ENCODE measurements around the gene NETO2.
"Not testable (repeated sequence)": the region's sequence is repeated elsewhere in the genome, so short reads cannot be mapped to it uniquely, and the experiment has no call there.

NETO2 gene

DNA sequence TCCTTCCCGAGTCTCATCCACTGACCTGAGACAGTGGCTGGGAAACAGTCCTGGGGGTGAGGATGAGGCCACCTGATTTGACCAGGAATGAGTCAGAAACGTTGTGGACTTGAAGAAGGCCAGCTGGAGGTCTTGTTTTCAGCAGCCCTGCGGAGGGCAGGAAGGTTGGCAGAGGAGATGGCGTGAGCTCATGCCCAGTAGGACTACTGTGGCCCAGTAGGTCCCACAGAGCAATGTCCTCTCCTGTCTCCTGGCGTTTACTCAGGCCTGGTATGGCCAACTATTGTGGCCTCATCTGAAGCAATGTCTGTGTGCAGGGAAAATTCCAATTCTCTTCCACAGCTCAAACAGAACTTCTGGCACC lies 86.1 kb downstream of the NETO2 start:
- no peak for TF ChIP-seq ZNF70 (CRISPR knock-in tag; IDR thresholded peaks at IDR 0.05)
- TF ChIP-seq ZNF8 (CRISPR knock-in tag; IDR thresholded peaks at IDR 0.05): no peak
- no peak for ATAC-seq

- no peak for ATAC-seq
- TF ChIP-seq BACH2 (CRISPR knock-in tag; IDR thresholded peaks at IDR 0.05; ENCODE audit: borderline replicate concordance) (no peak), ZNF70 (CRISPR knock-in tag; IDR thresholded peaks at IDR 0.05) (no peak), TOX (CRISPR knock-in tag; IDR thresholded peaks at IDR 0.05; ENCODE audit: borderline replicate concordance) (no peak), RARB (CRISPR knock-in tag; IDR thresholded peaks at IDR 0.05) (no peak), ARNTL (CRISPR knock-in tag; IDR thresholded peaks at IDR 0.05; ENCODE audit: borderline replicate concordance, low read depth) (no peak), ZFP3 (CRISPR knock-in tag; IDR thresholded peaks at IDR 0.05) (no peak), ZNF565 (CRISPR knock-in tag; conservative IDR thresholded peaks at IDR 0.05; ENCODE audit: low read depth) (no peak), OSR1 (CRISPR knock-in tag; IDR thresholded peaks at IDR 0.05) (no peak), GLIS3 (CRISPR knock-in tag; IDR thresholded peaks at IDR 0.05) (no peak), CSDC2 (CRISPR knock-in tag; IDR thresholded peaks at IDR 0.05) (no peak), ESRRG (CRISPR knock-in tag; IDR thresholded peaks at IDR 0.05) (no peak), ZFP30 (CRISPR knock-in tag; IDR thresholded peaks at IDR 0.05) (no peak)
- TF ChIP-seq, protein P1, sequence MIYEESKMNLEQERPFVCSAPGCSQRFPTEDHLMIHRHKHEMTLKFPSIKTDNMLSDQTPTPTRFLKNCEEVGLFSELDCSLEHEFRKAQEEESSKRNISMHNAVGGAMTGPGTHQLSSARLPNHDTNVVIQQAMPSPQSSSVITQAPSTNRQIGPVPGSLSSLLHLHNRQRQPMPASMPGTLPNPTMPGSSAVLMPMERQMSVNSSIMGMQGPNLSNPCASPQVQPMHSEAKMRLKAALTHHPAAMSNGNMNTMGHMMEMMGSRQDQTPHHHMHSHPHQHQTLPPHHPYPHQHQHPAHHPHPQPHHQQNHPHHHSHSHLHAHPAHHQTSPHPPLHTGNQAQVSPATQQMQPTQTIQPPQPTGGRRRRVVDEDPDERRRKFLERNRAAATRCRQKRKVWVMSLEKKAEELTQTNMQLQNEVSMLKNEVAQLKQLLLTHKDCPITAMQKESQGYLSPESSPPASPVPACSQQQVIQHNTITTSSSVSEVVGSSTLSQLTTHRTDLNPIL (CRISPR knock-in tag; IDR thresholded peaks at IDR 0.05; ENCODE audit: low read depth): no peak
Observed at GRCh38 chr16:47056688-47057629, 86.8 kb downstream of the NETO2 start.

GRCh38 chr16:47056061-47056460 lies 87.7 kb downstream of the NETO2 start:
- ATAC-seq: not testable (repeated sequence)

DNA sequence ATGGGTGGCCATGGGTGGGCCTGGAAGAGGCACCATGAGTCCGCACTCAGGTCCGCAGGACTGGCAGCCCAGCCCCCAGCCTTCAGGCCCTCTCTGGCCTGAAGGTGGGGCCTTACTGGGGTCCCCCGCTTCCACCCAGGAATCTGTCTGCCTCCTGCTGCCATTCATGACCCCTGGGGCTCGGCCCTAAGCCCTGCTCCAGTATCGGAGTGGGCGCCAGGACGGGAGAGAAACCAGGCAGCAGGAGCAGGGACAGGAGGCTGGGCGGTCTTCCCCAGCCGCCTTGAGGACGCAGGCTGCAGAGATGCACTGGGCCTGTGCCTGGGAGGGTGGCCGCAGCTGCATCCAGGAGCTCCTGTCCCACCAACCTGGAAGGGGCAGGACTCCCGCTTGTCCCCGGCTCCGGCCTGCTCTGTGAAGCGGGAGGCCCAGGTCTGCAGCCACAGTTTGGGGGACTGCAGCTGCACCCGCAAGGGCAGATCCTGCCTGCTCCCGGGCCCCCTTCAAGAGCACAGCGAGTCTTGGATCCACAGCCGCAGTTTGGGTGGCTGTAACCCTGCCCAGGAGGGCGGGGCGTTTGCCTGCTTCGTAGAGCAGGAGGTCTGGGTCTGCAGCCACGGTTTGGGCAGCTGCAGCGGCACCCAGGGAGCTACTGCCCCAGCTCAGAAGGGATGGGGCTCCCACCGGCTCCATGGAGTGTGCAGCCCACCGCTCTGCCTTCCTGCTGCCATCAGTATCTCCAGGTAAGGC lies 88.4 kb downstream of the NETO2 start:
- no peak for ATAC-seq

DNA sequence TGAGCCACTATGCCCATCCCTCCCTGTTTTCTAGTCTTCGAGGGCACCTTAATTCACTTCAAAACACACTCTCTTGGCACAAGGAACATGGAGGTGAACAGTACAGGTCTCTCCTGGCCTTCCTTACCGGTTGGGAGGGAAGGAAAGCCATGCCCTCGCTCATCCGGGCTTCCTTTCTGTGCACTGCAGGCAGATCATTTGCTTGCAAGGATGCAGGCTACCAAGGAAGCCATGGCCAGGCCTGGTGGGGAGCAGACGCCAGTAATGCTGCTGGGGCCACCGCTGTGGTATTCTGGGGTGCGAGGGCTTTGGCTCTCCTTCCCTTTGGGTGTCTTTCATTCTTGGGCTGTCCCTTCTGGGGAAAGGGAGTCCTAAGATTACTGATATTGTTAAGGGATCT lies 89.4 kb downstream of the NETO2 start:
- no peak for TF ChIP-seq TOX (CRISPR knock-in tag; IDR thresholded peaks at IDR 0.05; ENCODE audit: borderline replicate concordance)
- no peak for TF ChIP-seq SNAI2 (CRISPR knock-in tag; IDR thresholded peaks at IDR 0.05)
- no peak for TF ChIP-seq ZNF8 (CRISPR knock-in tag; IDR thresholded peaks at IDR 0.05)
- TF ChIP-seq ZC3H10 (CRISPR knock-in tag; IDR thresholded peaks at IDR 0.05): no peak
- TF ChIP-seq, protein P2, sequence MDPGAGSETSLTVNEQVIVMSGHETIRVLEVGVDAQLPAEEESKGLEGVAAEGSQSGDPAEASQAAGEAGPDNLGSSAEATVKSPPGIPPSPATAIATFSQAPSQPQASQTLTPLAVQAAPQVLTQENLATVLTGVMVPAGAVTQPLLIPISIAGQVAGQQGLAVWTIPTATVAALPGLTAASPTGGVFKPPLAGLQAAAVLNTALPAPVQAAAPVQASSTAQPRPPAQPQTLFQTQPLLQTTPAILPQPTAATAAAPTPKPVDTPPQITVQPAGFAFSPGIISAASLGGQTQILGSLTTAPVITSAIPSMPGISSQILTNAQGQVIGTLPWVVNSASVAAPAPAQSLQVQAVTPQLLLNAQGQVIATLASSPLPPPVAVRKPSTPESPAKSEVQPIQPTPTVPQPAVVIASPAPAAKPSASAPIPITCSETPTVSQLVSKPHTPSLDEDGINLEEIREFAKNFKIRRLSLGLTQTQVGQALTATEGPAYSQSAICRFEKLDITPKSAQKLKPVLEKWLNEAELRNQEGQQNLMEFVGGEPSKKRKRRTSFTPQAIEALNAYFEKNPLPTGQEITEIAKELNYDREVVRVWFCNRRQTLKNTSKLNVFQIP (CRISPR knock-in tag; IDR thresholded peaks at IDR 0.05; ENCODE audit: borderline replicate concordance, low read depth): no peak
- no peak for TF ChIP-seq ARNTL (CRISPR knock-in tag; IDR thresholded peaks at IDR 0.05; ENCODE audit: borderline replicate concordance, low read depth)
- no peak for TF ChIP-seq OSR1 (CRISPR knock-in tag; IDR thresholded peaks at IDR 0.05)
- TF ChIP-seq TCF4 (CRISPR knock-in tag; IDR thresholded peaks at IDR 0.05; ENCODE audit: borderline replicate concordance): no peak
- no peak for TF ChIP-seq ESRRG (CRISPR knock-in tag; IDR thresholded peaks at IDR 0.05)
- TF ChIP-seq GLIS3 (CRISPR knock-in tag; IDR thresholded peaks at IDR 0.05): no peak
- TF ChIP-seq, protein P1 (CRISPR knock-in tag; IDR thresholded peaks at IDR 0.05; ENCODE audit: low read depth): no peak
- TF ChIP-seq ZNF70 (CRISPR knock-in tag; IDR thresholded peaks at IDR 0.05): no peak
- ATAC-seq: no peak

More for the DNA sequence above, 88.4 kb downstream of the NETO2 start:
- TF ChIP-seq ZFP3 (CRISPR knock-in tag; IDR thresholded peaks at IDR 0.05) (no peak), GLIS3 (CRISPR knock-in tag; IDR thresholded peaks at IDR 0.05) (no peak), TOX (CRISPR knock-in tag; IDR thresholded peaks at IDR 0.05; ENCODE audit: borderline replicate concordance) (no peak)

GRCh38 chr16:47053895-47054294 lies 89.8 kb downstream of the NETO2 start:
- ATAC-seq: no peak
- TF ChIP-seq GLIS3 (CRISPR knock-in tag; IDR thresholded peaks at IDR 0.05) (no peak), ZNF8 (CRISPR knock-in tag; IDR thresholded peaks at IDR 0.05) (no peak), PATZ1 (CRISPR knock-in tag; IDR thresholded peaks at IDR 0.05; ENCODE audit: borderline replicate concordance) (no peak), ARNTL (CRISPR knock-in tag; IDR thresholded peaks at IDR 0.05; ENCODE audit: borderline replicate concordance, low read depth) (no peak), PPARA (CRISPR knock-in tag; IDR thresholded peaks at IDR 0.05; ENCODE audit: borderline replicate concordance) (no peak)
- TF ChIP-seq, protein P3, sequence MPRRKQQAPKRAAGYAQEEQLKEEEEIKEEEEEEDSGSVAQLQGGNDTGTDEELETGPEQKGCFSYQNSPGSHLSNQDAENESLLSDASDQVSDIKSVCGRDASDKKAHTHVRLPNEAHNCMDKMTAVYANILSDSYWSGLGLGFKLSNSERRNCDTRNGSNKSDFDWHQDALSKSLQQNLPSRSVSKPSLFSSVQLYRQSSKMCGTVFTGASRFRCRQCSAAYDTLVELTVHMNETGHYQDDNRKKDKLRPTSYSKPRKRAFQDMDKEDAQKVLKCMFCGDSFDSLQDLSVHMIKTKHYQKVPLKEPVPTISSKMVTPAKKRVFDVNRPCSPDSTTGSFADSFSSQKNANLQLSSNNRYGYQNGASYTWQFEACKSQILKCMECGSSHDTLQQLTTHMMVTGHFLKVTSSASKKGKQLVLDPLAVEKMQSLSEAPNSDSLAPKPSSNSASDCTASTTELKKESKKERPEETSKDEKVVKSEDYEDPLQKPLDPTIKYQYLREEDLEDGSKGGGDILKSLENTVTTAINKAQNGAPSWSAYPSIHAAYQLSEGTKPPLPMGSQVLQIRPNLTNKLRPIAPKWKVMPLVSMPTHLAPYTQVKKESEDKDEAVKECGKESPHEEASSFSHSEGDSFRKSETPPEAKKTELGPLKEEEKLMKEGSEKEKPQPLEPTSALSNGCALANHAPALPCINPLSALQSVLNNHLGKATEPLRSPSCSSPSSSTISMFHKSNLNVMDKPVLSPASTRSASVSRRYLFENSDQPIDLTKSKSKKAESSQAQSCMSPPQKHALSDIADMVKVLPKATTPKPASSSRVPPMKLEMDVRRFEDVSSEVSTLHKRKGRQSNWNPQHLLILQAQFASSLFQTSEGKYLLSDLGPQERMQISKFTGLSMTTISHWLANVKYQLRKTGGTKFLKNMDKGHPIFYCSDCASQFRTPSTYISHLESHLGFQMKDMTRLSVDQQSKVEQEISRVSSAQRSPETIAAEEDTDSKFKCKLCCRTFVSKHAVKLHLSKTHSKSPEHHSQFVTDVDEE (CRISPR knock-in tag; IDR thresholded peaks at IDR 0.05): no peak
